SU-DHL-6 (cell line): ENCODE measurements around the gene PRKCE.

Experiments
- H2AFZ ChIP-seq: fragments of 200-600 bp; sonication (generic); 2 replicates; pipeline ENCODE4 v1.6.1; 2014; ENCODE audit warnings: low read depth, mild to moderate bottlenecking, moderate library complexity, mixed read lengths, antibody characterized with exemption, low read length; ENCODE audit not compliant: severe bottlenecking
- H3F3A ChIP-seq: fragments of 200-600 bp; shearing (Covaris generic); 2 replicates; pipeline ENCODE4 v1.6.0; 2016; ENCODE audit warnings: antibody characterized with exemption, mild to moderate bottlenecking; ENCODE audit not compliant: insufficient read depth
- H3K27ac ChIP-seq: fragments of 200-600 bp; sonication (generic); 2 replicates; pipeline ENCODE4 v1.5.1; 2016; ENCODE audit warnings: low read depth, mild to moderate bottlenecking, low read length, moderate library complexity, mixed read lengths
- H3K27me3 ChIP-seq: fragments of 200-600 bp; sonication (generic), shearing (Covaris generic); 2 replicates; pipeline ENCODE4 v1.6.0; 2014; ENCODE audit warnings: mild to moderate bottlenecking, low read length
- H3K36me3 ChIP-seq: fragments of 200-600 bp; sonication (generic); 2 replicates; pipeline ENCODE4 v1.6.1; 2014; ENCODE audit warnings: mild to moderate bottlenecking, low read length, mixed read lengths
- H3K4me2 ChIP-seq: fragments of 300-600, 200-600 bp; shearing (Covaris generic), sonication (generic); 2 replicates; pipeline ENCODE4 v1.6.0; 2014; ENCODE audit warnings: low read length, low read depth, mild to moderate bottlenecking; ENCODE audit not compliant: poor library complexity, severe bottlenecking
- H3K4me3 ChIP-seq: fragments of 200-600 bp; sonication (generic); 2 replicates; pipeline ENCODE4 v1.5.1; 2014; ENCODE audit warnings: antibody characterized with exemption, low read length, mild to moderate bottlenecking, mixed read lengths; ENCODE audit not compliant: insufficient read depth, poor library complexity, severe bottlenecking
- H3K79me2 ChIP-seq: fragments of 200-600 bp; sonication (generic); 2 replicates; pipeline ENCODE4 v1.6.1; 2014; ENCODE audit warnings: mild to moderate bottlenecking, low read length, moderate library complexity; ENCODE audit not compliant: insufficient read depth
- H3K9ac ChIP-seq: fragments of 200-600 bp; sonication (generic); 2 replicates; pipeline ENCODE4 v1.7.0; 2014; ENCODE audit warnings: mild to moderate bottlenecking, low read length
- H3K9me2 ChIP-seq: fragments of 200-600 bp; sonication (generic); replicated peaks from 2 replicates; pipeline ENCODE4 v1.6.1; 2014; ENCODE audit warnings: low read length; ENCODE audit not compliant: insufficient read depth
- H3K9me3 ChIP-seq: fragments of 200-600 bp; sonication (generic); 2 replicates; pipeline ENCODE4 v1.6.1; 2014; ENCODE audit warnings: low read length, mixed read lengths; ENCODE audit not compliant: insufficient read depth
- H4K20me1 ChIP-seq: fragments of 200-600 bp; sonication (generic); 2 replicates; pipeline ENCODE4 v1.6.1; 2014; ENCODE audit warnings: low read depth, mild to moderate bottlenecking, antibody characterized with exemption, low read length, moderate library complexity, mixed read lengths
- CTCF ChIP-seq: fragments of 200-600 bp; sonication (generic); IDR thresholded peaks from one replicate; pipeline ENCODE4 v1.5.1; 2017; ENCODE audit warnings: antibody characterized with exemption, mild to moderate bottlenecking, low read length, moderate library complexity; ENCODE audit not compliant: insufficient read depth, poor library complexity, severe bottlenecking
- EZH2phosphoT487 ChIP-seq: fragments of 200-600 bp; sonication (generic), shearing (Covaris generic); conservative IDR thresholded peaks from 2 replicates; pipeline ENCODE4 v1.6.1; 2018; ENCODE audit warnings: mild to moderate bottlenecking, antibody characterized with exemption, low read length, moderate library complexity, mixed read lengths

The PRKCE gene

GRCh38 chr2:45729753-45730512 is 78.5 kb downstream of the PRKCE start:
- H3K9ac ChIP-seq = no peak overlapping the region
- H3K27me3 ChIP-seq = no peaks in the 10 kb centered on the region
- peak overlapping the region; percentile 59; the same call in 1 of the 2 replicates for H3K27ac ChIP-seq
- H2AFZ ChIP-seq = no peak overlapping the region
- H3K36me3 ChIP-seq = no peaks in the 10 kb centered on the region
- no peak overlapping the region for H3K4me3 ChIP-seq
- H3K9me2 ChIP-seq = no peaks in the 10 kb centered on the region
- no peaks in the 10 kb centered on the region for H3K9me3 ChIP-seq
- TF ChIP-seq EZH2phosphoT487 (no peak), CTCF (no peak)
- no peaks in the 10 kb centered on the region for H3K79me2 ChIP-seq
- H3K4me2 ChIP-seq = no peak overlapping the region
- H3F3A ChIP-seq = no peaks in the 10 kb centered on the region
- no peaks in the 10 kb centered on the region for H4K20me1 ChIP-seq

DNA sequence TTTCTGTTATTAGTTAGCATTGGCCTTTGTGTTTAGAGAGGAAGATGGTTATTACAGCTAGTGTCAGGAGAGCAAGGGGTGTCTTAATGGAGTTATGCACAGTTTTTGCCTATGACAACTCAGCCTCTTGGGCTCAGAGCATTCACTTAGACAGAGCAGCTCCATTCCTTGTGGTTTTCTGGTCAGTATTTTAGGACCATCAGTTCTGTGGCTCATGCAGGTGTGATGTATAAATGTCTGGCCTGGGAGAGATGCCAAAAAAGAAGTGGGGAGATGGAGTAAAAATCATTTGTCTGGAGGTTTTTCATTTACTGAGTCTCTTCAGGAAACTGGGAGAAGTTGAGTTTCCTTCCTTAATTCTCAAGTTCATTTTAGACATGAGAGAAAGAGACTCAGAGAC is 79.7 kb downstream of the PRKCE start:
- no peaks in the 10 kb centered on the region for H3K9me2 ChIP-seq
- H2AFZ ChIP-seq = no peak overlapping the region
- no peaks in the 10 kb centered on the region for H3K27me3 ChIP-seq
- no peak overlapping the region for H3K9ac ChIP-seq
- no peak overlapping the region for H3K4me3 ChIP-seq
- H3K27ac ChIP-seq = no peak overlapping the region
- H3K9me3 ChIP-seq = no peaks in the 10 kb centered on the region
- H3K4me2 ChIP-seq = no peak overlapping the region
- H3F3A ChIP-seq = no peaks in the 10 kb centered on the region
- no peaks in the 10 kb centered on the region for H3K36me3 ChIP-seq
- no peaks in the 10 kb centered on the region for H4K20me1 ChIP-seq
- TF ChIP-seq EZH2phosphoT487 (no peak), CTCF (no peak)
- H3K79me2 ChIP-seq = no peaks in the 10 kb centered on the region

DNA sequence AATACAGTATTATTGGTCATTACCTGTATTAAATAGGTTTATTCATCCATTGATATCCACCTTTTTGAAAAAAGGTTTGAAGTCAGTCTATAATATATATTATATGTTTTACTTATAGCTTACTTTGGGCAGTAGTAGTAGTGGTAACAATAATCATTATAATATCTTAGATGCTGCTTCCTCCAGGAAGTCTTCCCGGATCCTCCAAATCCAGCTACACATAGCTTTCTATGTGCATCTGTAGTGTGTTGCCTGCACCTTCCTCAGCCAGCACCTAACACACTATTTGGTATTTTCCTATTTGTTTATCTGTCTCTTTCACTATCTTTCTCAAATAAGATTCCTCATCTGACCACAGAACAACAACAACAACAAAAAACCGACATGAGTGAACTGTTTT is 81.0 kb downstream of the PRKCE start:
- TF ChIP-seq CTCF (no peak), EZH2phosphoT487 (no peak)
- H3K36me3 ChIP-seq = no peaks in the 10 kb centered on the region

More for the DNA sequence above, 81.0 kb downstream of the PRKCE start:
- H3K4me2 ChIP-seq = no peak overlapping the region
- no peak overlapping the region for H3K4me3 ChIP-seq
- no peaks in the 10 kb centered on the region for H3K9me2 ChIP-seq
- no peak overlapping the region for H2AFZ ChIP-seq
- H4K20me1 ChIP-seq = no peaks in the 10 kb centered on the region
- H3K27ac ChIP-seq = no peak overlapping the region
- no peaks in the 10 kb centered on the region for H3K79me2 ChIP-seq
- no peaks in the 10 kb centered on the region for H3F3A ChIP-seq
- no peaks in the 10 kb centered on the region for H3K27me3 ChIP-seq
- H3K9ac ChIP-seq = no peak overlapping the region
- H3K9me3 ChIP-seq = no peaks in the 10 kb centered on the region
